ENCODE data around the gene PIGL. TPM values are rescaled to one million over a fixed set of nuclear protein-coding genes. Genes with fewer than 3 reads are reported as not detected.
A peak's percentile ranks its signal among the peaks of the same experiment; 100 is the strongest.

Gene PIGL
- total and polyA plus RNA-seq, 2 donors (not counting 1 experiment from before 2014, with no cell fraction given): 16.4 to 19.3 TPM

GRCh38 chr17:16322636-16323035 lies 105.6 kb downstream of the PIGL start:
- Histone ChIP-seq H4K20me1 (ENCODE audit: control insufficient read depth, extremely low read depth, insufficient read depth, low read length) (no peaks in the 10 kb centered on the region), H3K79me2 (ENCODE audit: control insufficient read depth, insufficient read depth, low read length) (no peaks in the 10 kb centered on the region), H3K4me3 (replicated peaks in 1 of 4; ENCODE audit: control extremely low read depth in 1 of 4, insufficient read depth in 1 of 4, low read depth in 3 of 4, low read length in 4 of 4) (no peak overlapping the region), H3K4me1 (ENCODE audit: control insufficient read depth, extremely low read depth, insufficient read depth, low read length) (no peaks in the 10 kb centered on the region), H3K9me3 (ENCODE audit: control insufficient read depth, insufficient read depth, low read depth, low read length) (no peaks in the 10 kb centered on the region), H2AFZ (ENCODE audit: low read length) (no peak overlapping the region), H3K4me2 (ENCODE audit: extremely low read depth, insufficient read depth, low read length) (peak overlapping the region; percentile 2), H3K27ac (ENCODE audit: insufficient read depth, low read length) (peak overlapping the region; percentile 1), H3K9ac (ENCODE audit: insufficient read depth, low read length) (no peak overlapping the region), H3K27me3 (ENCODE audit: control insufficient read depth, insufficient read depth, low read length) (no peaks in the 10 kb centered on the region), H3K36me3 (ENCODE audit: control insufficient read depth, insufficient read depth, low read length) (peaks cover under 1% of the 10 kb centered on the region)
- DNase-seq (ENCODE audit: low read depth in 2 of 2): peak; percentile 81
- TF ChIP-seq, protein P1, sequence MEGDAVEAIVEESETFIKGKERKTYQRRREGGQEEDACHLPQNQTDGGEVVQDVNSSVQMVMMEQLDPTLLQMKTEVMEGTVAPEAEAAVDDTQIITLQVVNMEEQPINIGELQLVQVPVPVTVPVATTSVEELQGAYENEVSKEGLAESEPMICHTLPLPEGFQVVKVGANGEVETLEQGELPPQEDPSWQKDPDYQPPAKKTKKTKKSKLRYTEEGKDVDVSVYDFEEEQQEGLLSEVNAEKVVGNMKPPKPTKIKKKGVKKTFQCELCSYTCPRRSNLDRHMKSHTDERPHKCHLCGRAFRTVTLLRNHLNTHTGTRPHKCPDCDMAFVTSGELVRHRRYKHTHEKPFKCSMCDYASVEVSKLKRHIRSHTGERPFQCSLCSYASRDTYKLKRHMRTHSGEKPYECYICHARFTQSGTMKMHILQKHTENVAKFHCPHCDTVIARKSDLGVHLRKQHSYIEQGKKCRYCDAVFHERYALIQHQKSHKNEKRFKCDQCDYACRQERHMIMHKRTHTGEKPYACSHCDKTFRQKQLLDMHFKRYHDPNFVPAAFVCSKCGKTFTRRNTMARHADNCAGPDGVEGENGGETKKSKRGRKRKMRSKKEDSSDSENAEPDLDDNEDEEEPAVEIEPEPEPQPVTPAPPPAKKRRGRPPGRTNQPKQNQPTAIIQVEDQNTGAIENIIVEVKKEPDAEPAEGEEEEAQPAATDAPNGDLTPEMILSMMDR (conservative IDR thresholded peaks at IDR 0.05 in 1 of 2, IDR thresholded peaks at IDR 0.05 in 1 of 2; ENCODE audit: low read depth in 1 of 2, low read length in 2 of 2): no peak
- no peak for TF ChIP-seq EZH2 (IDR thresholded peaks at IDR 0.05; ENCODE audit: low read length, missing control alignments)

GRCh38 chr17:16325964-16326363 lies 109.0 kb downstream of the PIGL start:
- H3K4me2 ChIP-seq (ENCODE audit: extremely low read depth, insufficient read depth, low read length): no peak overlapping the region
- H2AFZ ChIP-seq (ENCODE audit: low read length): no peak overlapping the region
- peaks cover 5% of the 10 kb centered on the region for H3K4me1 ChIP-seq (ENCODE audit: control insufficient read depth, extremely low read depth, insufficient read depth, low read length)
- no peaks in the 10 kb centered on the region for H3K36me3 ChIP-seq (ENCODE audit: control insufficient read depth, insufficient read depth, low read length)
- no peak for DNase-seq (ENCODE audit: low read depth in 2 of 2)
- no peaks in the 10 kb centered on the region for H3K9me3 ChIP-seq (ENCODE audit: control insufficient read depth, insufficient read depth, low read depth, low read length)
- H3K79me2 ChIP-seq (ENCODE audit: control insufficient read depth, insufficient read depth, low read length): no peaks in the 10 kb centered on the region
- H3K27me3 ChIP-seq (ENCODE audit: control insufficient read depth, insufficient read depth, low read length): no peaks in the 10 kb centered on the region
- H3K4me3 ChIP-seq (replicated peaks in 1 of 4; ENCODE audit: control extremely low read depth in 1 of 4, insufficient read depth in 1 of 4, low read depth in 3 of 4, low read length in 4 of 4): no peak overlapping the region
- H3K27ac ChIP-seq (ENCODE audit: insufficient read depth, low read length): no peak overlapping the region
- H3K9ac ChIP-seq (ENCODE audit: insufficient read depth, low read length): no peak overlapping the region
- TF ChIP-seq, protein P1 (conservative IDR thresholded peaks at IDR 0.05 in 1 of 2, IDR thresholded peaks at IDR 0.05 in 1 of 2; ENCODE audit: low read depth in 1 of 2, low read length in 2 of 2): no peak
- no peak for TF ChIP-seq EZH2 (IDR thresholded peaks at IDR 0.05; ENCODE audit: low read length, missing control alignments)
- H4K20me1 ChIP-seq (ENCODE audit: control insufficient read depth, extremely low read depth, insufficient read depth, low read length): no peaks in the 10 kb centered on the region

DNA sequence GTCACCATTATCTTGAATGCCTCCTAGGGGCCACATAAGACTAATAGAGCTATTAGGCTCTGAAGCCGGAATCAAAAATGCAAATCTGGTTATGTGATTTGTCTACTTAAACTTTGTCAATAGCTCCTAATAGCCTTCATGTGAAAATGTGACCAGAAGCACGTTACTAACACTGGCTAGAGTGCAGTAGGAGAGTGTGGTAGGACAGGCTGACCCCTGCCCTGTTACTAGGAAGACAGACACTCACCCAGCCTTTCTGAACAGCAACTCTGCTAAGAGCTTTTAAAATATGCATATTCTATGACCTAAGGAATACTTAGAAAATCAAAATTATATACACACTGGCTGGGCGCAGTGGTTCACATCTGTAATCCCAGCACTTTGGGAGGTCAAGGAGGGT lies 110.0 kb downstream of the PIGL start:
- Histone ChIP-seq H3K79me2 (ENCODE audit: control insufficient read depth, insufficient read depth, low read length) (no peaks in the 10 kb centered on the region), H3K4me1 (ENCODE audit: control insufficient read depth, extremely low read depth, insufficient read depth, low read length) (peaks cover 5% of the 10 kb centered on the region), H3K4me2 (ENCODE audit: extremely low read depth, insufficient read depth, low read length) (no peak overlapping the region), H3K27ac (ENCODE audit: insufficient read depth, low read length) (no peak overlapping the region), H3K27me3 (ENCODE audit: control insufficient read depth, insufficient read depth, low read length) (no peaks in the 10 kb centered on the region), H4K20me1 (ENCODE audit: control insufficient read depth, extremely low read depth, insufficient read depth, low read length) (no peaks in the 10 kb centered on the region), H3K9me3 (ENCODE audit: control insufficient read depth, insufficient read depth, low read depth, low read length) (no peaks in the 10 kb centered on the region), H3K36me3 (ENCODE audit: control insufficient read depth, insufficient read depth, low read length) (no peaks in the 10 kb centered on the region), H3K4me3 (replicated peaks in 1 of 4; ENCODE audit: control extremely low read depth in 1 of 4, insufficient read depth in 1 of 4, low read depth in 3 of 4, low read length in 4 of 4) (no peak overlapping the region), H3K9ac (ENCODE audit: insufficient read depth, low read length) (no peak overlapping the region), H2AFZ (ENCODE audit: low read length) (no peak overlapping the region)
- no peak for DNase-seq (ENCODE audit: low read depth in 2 of 2)
- TF ChIP-seq, protein P1 (conservative IDR thresholded peaks at IDR 0.05 in 1 of 2, IDR thresholded peaks at IDR 0.05 in 1 of 2; ENCODE audit: low read depth in 1 of 2, low read length in 2 of 2): no peak
- no peak for TF ChIP-seq EZH2 (IDR thresholded peaks at IDR 0.05; ENCODE audit: low read length, missing control alignments)
